Loucy (cell line): ENCODE data around the gene COMMD10.

ENCODE experiments used
- EZH2phosphoT487 ChIP-seq: fragments of 200-600 bp; IDR thresholded peaks from 2 replicates; pipeline ENCODE4 v1.6.1; 2018; ENCODE audit warnings: antibody characterized with exemption, mild to moderate bottlenecking, moderate library complexity, borderline replicate concordance
- TF ChIP-seq, protein P1 (sequence below): fragments of 200-600 bp; sonication (generic); conservative IDR thresholded peaks from 2 replicates; pipeline ENCODE4 v1.5.1; 2014; ENCODE audit warnings: mild to moderate bottlenecking, antibody characterized with exemption, low read length

DNA sequence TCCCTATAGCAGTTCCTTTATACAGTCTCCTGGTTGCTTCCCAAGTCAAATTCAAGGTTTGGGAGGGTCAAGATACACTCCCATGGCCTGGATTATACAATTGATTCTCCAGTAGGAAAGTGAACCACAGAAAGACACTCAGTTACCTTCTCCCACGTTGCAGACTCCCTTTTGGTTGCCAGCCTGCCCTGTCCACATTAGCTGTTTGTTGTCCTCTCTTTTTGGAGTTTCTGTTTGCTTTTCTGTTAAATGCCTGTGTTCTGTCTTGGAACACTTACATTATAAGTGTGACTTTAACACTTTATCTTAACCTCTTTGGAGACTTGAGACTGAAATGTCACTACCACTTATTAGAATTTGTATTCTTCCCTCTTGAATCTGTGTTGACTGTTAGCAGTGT, 30.3 kb downstream of the COMMD10 start:
- TF ChIP-seq, protein P1, sequence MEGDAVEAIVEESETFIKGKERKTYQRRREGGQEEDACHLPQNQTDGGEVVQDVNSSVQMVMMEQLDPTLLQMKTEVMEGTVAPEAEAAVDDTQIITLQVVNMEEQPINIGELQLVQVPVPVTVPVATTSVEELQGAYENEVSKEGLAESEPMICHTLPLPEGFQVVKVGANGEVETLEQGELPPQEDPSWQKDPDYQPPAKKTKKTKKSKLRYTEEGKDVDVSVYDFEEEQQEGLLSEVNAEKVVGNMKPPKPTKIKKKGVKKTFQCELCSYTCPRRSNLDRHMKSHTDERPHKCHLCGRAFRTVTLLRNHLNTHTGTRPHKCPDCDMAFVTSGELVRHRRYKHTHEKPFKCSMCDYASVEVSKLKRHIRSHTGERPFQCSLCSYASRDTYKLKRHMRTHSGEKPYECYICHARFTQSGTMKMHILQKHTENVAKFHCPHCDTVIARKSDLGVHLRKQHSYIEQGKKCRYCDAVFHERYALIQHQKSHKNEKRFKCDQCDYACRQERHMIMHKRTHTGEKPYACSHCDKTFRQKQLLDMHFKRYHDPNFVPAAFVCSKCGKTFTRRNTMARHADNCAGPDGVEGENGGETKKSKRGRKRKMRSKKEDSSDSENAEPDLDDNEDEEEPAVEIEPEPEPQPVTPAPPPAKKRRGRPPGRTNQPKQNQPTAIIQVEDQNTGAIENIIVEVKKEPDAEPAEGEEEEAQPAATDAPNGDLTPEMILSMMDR = no peak
- no peak for TF ChIP-seq EZH2phosphoT487
